ENCODE data around the gene PARP15. TPM values are rescaled to one million over a fixed set of nuclear protein-coding genes. Genes with fewer than 3 reads are reported as not detected.

The PARP15 gene
- total RNA-seq, 1 donor from 2014 or later: 9.7 TPM

GRCh38 chr3:122568755-122569154, 8.7 kb upstream of the PARP15 start:
- ATAC-seq (no peak), DNase-seq (no peak)
- no peak for TF ChIP-seq CTCF (IDR thresholded peaks at IDR 0.05)
- intact Hi-C loops (cut with DNase I): no loop called here
- no peak overlapping the region for H3K4me3 ChIP-seq
- H3K27ac ChIP-seq: no peak overlapping the region
- H3K4me1 ChIP-seq: peaks cover 44% of the 10 kb centered on the region
- no peaks in the 10 kb centered on the region for H3K9me3 ChIP-seq
- peaks cover 74% of the 10 kb centered on the region for H3K36me3 ChIP-seq
- no peaks in the 10 kb centered on the region for H3K27me3 ChIP-seq

- Histone ChIP-seq H3K4me3 (no peak overlapping the region), H3K4me1 (peaks cover 31% of the 10 kb centered on the region), H3K9me3 (no peaks in the 10 kb centered on the region), H3K36me3 (peaks cover 54% of the 10 kb centered on the region), H3K27ac (peak overlapping the region; percentile 45), H3K27me3 (no peaks in the 10 kb centered on the region)
- intact Hi-C loops (cut with DNase I): no loop called here
- DNase-seq (no peak), ATAC-seq (peak; percentile 88)
- no peak for TF ChIP-seq CTCF (IDR thresholded peaks at IDR 0.05)
Observed at GRCh38 chr3:122572940-122573412, 4.5 kb upstream of the PARP15 start.

GRCh38 chr3:122576174-122576940, 1.1 kb upstream of the PARP15 start:
- DNase-seq: no peak
- H3K36me3 ChIP-seq: peaks cover 22% of the 10 kb centered on the region
- intact Hi-C loops (cut with DNase I): no loop called here
- H3K9me3 ChIP-seq: no peaks in the 10 kb centered on the region
- H3K27ac ChIP-seq: no peak overlapping the region
- H3K4me1 ChIP-seq: peaks cover 11% of the 10 kb centered on the region
- H3K4me3 ChIP-seq: no peak overlapping the region
- H3K27me3 ChIP-seq: no peaks in the 10 kb centered on the region
- ATAC-seq: peak; percentile 62
- no peak for TF ChIP-seq CTCF (IDR thresholded peaks at IDR 0.05)

- TF ChIP-seq CTCF (IDR thresholded peaks at IDR 0.05): no peak
- peak overlapping the region; percentile 59 for H3K4me3 ChIP-seq
- no peaks in the 10 kb centered on the region for H3K27me3 ChIP-seq
- peak overlapping the region; percentile 75 for H3K27ac ChIP-seq
- ATAC-seq (no peak), DNase-seq (no peak)
- H3K36me3 ChIP-seq: peaks cover 9% of the 10 kb centered on the region
- H3K4me1 ChIP-seq: peaks cover 6% of the 10 kb centered on the region
- peaks cover 10% of the 10 kb centered on the region for H3K9me3 ChIP-seq
- intact Hi-C loops (cut with DNase I): no loop called here
Observed at GRCh38 chr3:122578069-122578740, 755 bp downstream of the PARP15 start.

- no peak overlapping the region for H3K4me3 ChIP-seq
- ATAC-seq (no peak), DNase-seq (no peak)
- no peaks in the 10 kb centered on the region for H3K27me3 ChIP-seq
- no peaks in the 10 kb centered on the region for H3K36me3 ChIP-seq
- TF ChIP-seq CTCF (IDR thresholded peaks at IDR 0.05): no peak
- H3K27ac ChIP-seq: no peak overlapping the region
- intact Hi-C loops (cut with DNase I): no loop called here
- peaks cover 2% of the 10 kb centered on the region for H3K4me1 ChIP-seq
- H3K9me3 ChIP-seq: peaks cover 10% of the 10 kb centered on the region
Observed at GRCh38 chr3:122580470-122580869, 3.0 kb downstream of the PARP15 start.
